ENCODE measurements around the gene NUP62CL.

NUP62CL gene

GRCh38 chrX:107205770-107206696 is at the start of gene NUP62CL, which contains the start of gene DNAAF6:
TSS of gene NUP62CL (minus strand) at chrX:107206433. CDS start at chrX:107175146, 31,287 bp downstream.
TSS of gene DNAAF6 (plus strand) at chrX:107206611. CDS start at chrX:107212876, 6,265 bp downstream.
- H3K4me1 ChIP-seq (ENCODE audit: control insufficient read depth, insufficient read depth, low read length): no peaks in the 10 kb centered on the region
- POLR2A ChIA-PET: interaction anchor here (0.7 to 1.5 kb wide), 7 partner anchors 12 to 424 kb away, joined by 3 to 7 read pairs (median 4); partner anchors contain the start of gene RBM41
- H3K4me3 ChIP-seq (ENCODE audit: low read depth, low read length): peak within 1 kb of the TSS; percentile 59
- no peaks in the 10 kb centered on the region for H3K9me3 ChIP-seq (ENCODE audit: control insufficient read depth, insufficient read depth, low read depth, low read length)
- CTCF ChIA-PET: no interaction called here
- H3K36me3 ChIP-seq (ENCODE audit: control insufficient read depth in 2 of 2, insufficient read depth in 1 of 2, low read length in 2 of 2): no peaks in the 10 kb centered on the region
- peak within 1 kb of the TSS; percentile 11; the same call in 1 of the 2 replicates for H3K27ac ChIP-seq (ENCODE audit: extremely low read depth, low read depth, low read length)
- TF ChIP-seq HIC1 (tag by site-specific recombination; IDR thresholded peaks at IDR 0.05): peak; percentile 22; the same call in 1 of the 2 replicates
- TF ChIP-seq EGR2 (tag by site-specific recombination; IDR thresholded peaks at IDR 0.05; ENCODE audit: low read depth): peak; percentile 40; the same call in 1 of the 2 replicates
- TF ChIP-seq ZFHX2 (tag by site-specific recombination; conservative IDR thresholded peaks at IDR 0.05): peak; percentile 24; the same call in 1 of the 2 replicates
- TF ChIP-seq ZNF747 (tag by site-specific recombination; IDR thresholded peaks at IDR 0.05): no peak
- peak; percentile 65 for TF ChIP-seq ZNF335 (tag by site-specific recombination; conservative IDR thresholded peaks at IDR 0.05)
- TF ChIP-seq ZXDB (tag by site-specific recombination; IDR thresholded peaks at IDR 0.05): peak; percentile 99
- no peak for TF ChIP-seq ZNF24 (tag by site-specific recombination; IDR thresholded peaks at IDR 0.05)
- TF ChIP-seq KLF9 (tag by site-specific recombination; IDR thresholded peaks at IDR 0.05; ENCODE audit: low read depth): peak; percentile 13; the same call in 1 of the 2 replicates
- peak; percentile 11; the same call in 1 of the 2 replicates for TF ChIP-seq SCRT2 (tag by site-specific recombination; IDR thresholded peaks at IDR 0.05)
- TF ChIP-seq BCL11B (tag by site-specific recombination; IDR thresholded peaks at IDR 0.05; ENCODE audit: low read depth): no peak
- peak; percentile 29; the same call in 1 of the 2 replicates for TF ChIP-seq ZNF692 (tag by site-specific recombination; IDR thresholded peaks at IDR 0.05)
- TF ChIP-seq SETDB1 (IDR thresholded peaks at IDR 0.05; ENCODE audit: insufficient read length, low read length): peak; percentile 46
- TF ChIP-seq ZEB2 (tag by site-specific recombination; IDR thresholded peaks at IDR 0.05): no peak; the same call in 1 of the 2 replicates
- TF ChIP-seq ZBTB20 (tag by site-specific recombination; IDR thresholded peaks at IDR 0.05): peak; percentile 21; the same call in 1 of the 2 replicates
- peak; percentile 43 for TF ChIP-seq KLF16 (tag by site-specific recombination; IDR thresholded peaks at IDR 0.05)
- no peak for TF ChIP-seq ZNF785 (tag by site-specific recombination; IDR thresholded peaks at IDR 0.05)
- no peak for TF ChIP-seq ZNF830 (tag by site-specific recombination; IDR thresholded peaks at IDR 0.05; ENCODE audit: low read depth)
- peak; percentile 76 for TF ChIP-seq ZBTB17 (tag by site-specific recombination; IDR thresholded peaks at IDR 0.05)
- TF ChIP-seq REST (tag by site-specific recombination; IDR thresholded peaks at IDR 0.05): peak; percentile 40; the same call in 1 of the 2 replicates
- TF ChIP-seq ZBTB7A (tag by site-specific recombination; IDR thresholded peaks at IDR 0.05; ENCODE audit: low read depth): no peak
- TF ChIP-seq GLI2 (tag by site-specific recombination; IDR thresholded peaks at IDR 0.05; ENCODE audit: borderline replicate concordance, low read depth): no peak
- TF ChIP-seq ZNF530 (tag by site-specific recombination; IDR thresholded peaks at IDR 0.05; ENCODE audit: low read depth): no peak
- no peak for TF ChIP-seq ZNF518A (tag by site-specific recombination; conservative IDR thresholded peaks at IDR 0.05; ENCODE audit: low read depth)
- TF ChIP-seq GFI1B (tag by site-specific recombination; IDR thresholded peaks at IDR 0.05): no peak
- TF ChIP-seq ZNF292 (tag by site-specific recombination; IDR thresholded peaks at IDR 0.05; ENCODE audit: borderline replicate concordance, low read depth): no peak

Data from HEK293 (cell line).